OCI-LY3 (cell line): ENCODE measurements around the gene XRRA1.

Experiments
- H2AFZ ChIP-seq: fragments of 200-600, 300-600 bp; shearing (Covaris generic); 2 replicates; pipeline ENCODE4 v1.6.0; 2014; ENCODE audit warnings: antibody characterized with exemption, low read depth, low read length
- H3K27ac ChIP-seq: fragments of 200-600, 300-600 bp; sonication (generic); 2 replicates; pipeline ENCODE4 v1.5.1; 2014; ENCODE audit warnings: mild to moderate bottlenecking, low read length, moderate library complexity, mixed read lengths
- H3K27me3 ChIP-seq: fragments of 200-600, 300-600 bp; sonication (generic); 2 replicates; pipeline ENCODE4 v1.6.1; 2014; ENCODE audit warnings: low read depth, low read length, mixed read lengths
- H3K36me3 ChIP-seq: fragments of 200-600, 300-600 bp; sonication (generic); replicated peaks from 2 replicates; pipeline ENCODE3; 2014; ENCODE audit warnings: low read depth, low read length, mixed read lengths
- H3K4me1 ChIP-seq: fragments of 300-600, 200-600 bp; sonication (generic); 2 replicates; pipeline ENCODE4 v1.6.1; 2014; ENCODE audit warnings: low read length, mixed read lengths
- H3K4me2 ChIP-seq: fragments of 200-600, 300-600 bp; sonication (generic); 2 replicates; pipeline ENCODE4 v1.6.1; 2014; ENCODE audit warnings: low read length, mixed read lengths
- H3K4me3 ChIP-seq: fragments of 300-600, 200-600 bp; sonication (generic); 2 replicates; pipeline ENCODE4 v1.5.1; 2014; ENCODE audit warnings: antibody characterized with exemption, mild to moderate bottlenecking, low read length, moderate library complexity
- H3K79me2 ChIP-seq: fragments of 300-600, 200-600 bp; shearing (Covaris generic); 2 replicates; pipeline ENCODE4 v1.6.1; 2014; ENCODE audit warnings: mild to moderate bottlenecking, low read length, mixed read lengths
- H3K9ac ChIP-seq: fragments of 300-600, 200-600 bp; shearing (Covaris generic); 2 replicates; pipeline ENCODE4 v1.6.0; 2014; ENCODE audit warnings: mild to moderate bottlenecking, low read length, moderate library complexity
- H3K9me3 ChIP-seq: fragments of 200-600, 300-600 bp; shearing (Covaris generic); 2 replicates; pipeline ENCODE4 v1.6.1; 2014; ENCODE audit warnings: low read length, mixed read lengths; ENCODE audit not compliant: insufficient read depth
- H4K20me1 ChIP-seq: fragments of 200-600, 300-600 bp; sonication (generic); 2 replicates; pipeline ENCODE4 v1.6.1; 2016; ENCODE audit warnings: low read length, mixed read lengths; ENCODE audit not compliant: insufficient read depth
- EZH2phosphoT487 ChIP-seq: fragments of 200-600 bp; shearing (Covaris generic); IDR thresholded peaks from 2 replicates; pipeline ENCODE4 v1.6.1; 2018; ENCODE audit warnings: antibody characterized with exemption, mixed run types, low read depth
- TF ChIP-seq, protein P1 (sequence below): fragments of 200-600, 300-600 bp; sonication (generic); IDR thresholded peaks from 2 replicates; pipeline ENCODE4 v1.5.1; 2014; ENCODE audit warnings: antibody characterized with exemption, low read length, low read depth

The XRRA1 gene

DNA sequence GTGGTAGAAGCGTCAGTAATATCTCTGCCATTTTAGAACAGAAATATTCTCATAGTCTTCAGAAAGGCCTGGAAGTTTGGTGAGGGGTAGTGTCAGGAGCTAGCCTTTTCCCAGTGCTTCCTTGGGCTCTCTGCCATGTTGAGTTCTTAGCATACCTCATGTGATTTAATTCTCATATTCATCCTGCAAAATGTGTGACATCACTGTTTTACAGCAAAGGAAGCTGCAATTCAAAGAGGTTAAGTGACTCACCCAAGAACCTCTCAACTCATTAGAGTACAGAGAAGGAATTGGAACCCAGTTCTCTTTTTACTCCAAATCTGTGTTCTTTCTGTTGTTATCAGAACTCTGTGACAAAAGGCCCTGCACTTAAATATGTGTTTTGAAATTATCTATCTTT is 128.1 kb downstream of the XRRA1 start:
- Histone ChIP-seq H3K36me3 (peaks cover 62% of the 10 kb centered on the region), H3K27ac (no peak overlapping the region), H3K9me3 (peaks cover 10% of the 10 kb centered on the region; the same call in 1 of the 2 replicates), H3K27me3 (no peaks in the 10 kb centered on the region), H4K20me1 (no peaks in the 10 kb centered on the region), H3K79me2 (no peaks in the 10 kb centered on the region), H3K4me1 (no peaks in the 10 kb centered on the region), H2AFZ (no peak overlapping the region), H3K9ac (no peak overlapping the region), H3K4me2 (no peak overlapping the region), H3K4me3 (no peak overlapping the region)
- TF ChIP-seq EZH2phosphoT487: no peak
- TF ChIP-seq, protein P1, sequence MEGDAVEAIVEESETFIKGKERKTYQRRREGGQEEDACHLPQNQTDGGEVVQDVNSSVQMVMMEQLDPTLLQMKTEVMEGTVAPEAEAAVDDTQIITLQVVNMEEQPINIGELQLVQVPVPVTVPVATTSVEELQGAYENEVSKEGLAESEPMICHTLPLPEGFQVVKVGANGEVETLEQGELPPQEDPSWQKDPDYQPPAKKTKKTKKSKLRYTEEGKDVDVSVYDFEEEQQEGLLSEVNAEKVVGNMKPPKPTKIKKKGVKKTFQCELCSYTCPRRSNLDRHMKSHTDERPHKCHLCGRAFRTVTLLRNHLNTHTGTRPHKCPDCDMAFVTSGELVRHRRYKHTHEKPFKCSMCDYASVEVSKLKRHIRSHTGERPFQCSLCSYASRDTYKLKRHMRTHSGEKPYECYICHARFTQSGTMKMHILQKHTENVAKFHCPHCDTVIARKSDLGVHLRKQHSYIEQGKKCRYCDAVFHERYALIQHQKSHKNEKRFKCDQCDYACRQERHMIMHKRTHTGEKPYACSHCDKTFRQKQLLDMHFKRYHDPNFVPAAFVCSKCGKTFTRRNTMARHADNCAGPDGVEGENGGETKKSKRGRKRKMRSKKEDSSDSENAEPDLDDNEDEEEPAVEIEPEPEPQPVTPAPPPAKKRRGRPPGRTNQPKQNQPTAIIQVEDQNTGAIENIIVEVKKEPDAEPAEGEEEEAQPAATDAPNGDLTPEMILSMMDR: no peak

DNA sequence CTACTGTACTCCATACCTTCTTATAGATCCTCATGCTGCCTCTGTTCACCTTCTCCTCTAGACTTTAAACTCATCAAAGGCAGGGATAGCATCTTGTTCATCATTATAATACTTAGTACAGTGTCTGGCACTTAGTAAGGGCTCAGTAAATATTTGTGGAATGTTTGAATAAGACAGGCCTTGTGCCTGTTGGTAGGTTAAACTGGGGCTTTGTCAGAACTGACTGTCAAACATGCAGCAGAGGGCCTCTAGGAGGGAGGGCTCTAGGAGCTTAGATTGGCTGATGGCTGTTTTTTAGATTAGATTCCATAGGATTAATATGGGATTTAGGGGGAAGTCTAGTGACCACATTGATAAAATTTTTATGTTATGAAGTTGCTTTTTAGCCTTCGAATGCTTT is 129.5 kb downstream of the XRRA1 start:
- Histone ChIP-seq H3K4me3 (no peak overlapping the region), H3K27ac (no peak overlapping the region), H3K4me2 (no peak overlapping the region), H3K9ac (no peak overlapping the region), H3K4me1 (no peaks in the 10 kb centered on the region), H3K9me3 (peaks cover 5% of the 10 kb centered on the region; the same call in 1 of the 2 replicates), H2AFZ (no peak overlapping the region), H3K79me2 (no peaks in the 10 kb centered on the region), H3K27me3 (no peaks in the 10 kb centered on the region), H3K36me3 (peaks cover 51% of the 10 kb centered on the region), H4K20me1 (no peaks in the 10 kb centered on the region)
- TF ChIP-seq, protein P1: no peak

DNA sequence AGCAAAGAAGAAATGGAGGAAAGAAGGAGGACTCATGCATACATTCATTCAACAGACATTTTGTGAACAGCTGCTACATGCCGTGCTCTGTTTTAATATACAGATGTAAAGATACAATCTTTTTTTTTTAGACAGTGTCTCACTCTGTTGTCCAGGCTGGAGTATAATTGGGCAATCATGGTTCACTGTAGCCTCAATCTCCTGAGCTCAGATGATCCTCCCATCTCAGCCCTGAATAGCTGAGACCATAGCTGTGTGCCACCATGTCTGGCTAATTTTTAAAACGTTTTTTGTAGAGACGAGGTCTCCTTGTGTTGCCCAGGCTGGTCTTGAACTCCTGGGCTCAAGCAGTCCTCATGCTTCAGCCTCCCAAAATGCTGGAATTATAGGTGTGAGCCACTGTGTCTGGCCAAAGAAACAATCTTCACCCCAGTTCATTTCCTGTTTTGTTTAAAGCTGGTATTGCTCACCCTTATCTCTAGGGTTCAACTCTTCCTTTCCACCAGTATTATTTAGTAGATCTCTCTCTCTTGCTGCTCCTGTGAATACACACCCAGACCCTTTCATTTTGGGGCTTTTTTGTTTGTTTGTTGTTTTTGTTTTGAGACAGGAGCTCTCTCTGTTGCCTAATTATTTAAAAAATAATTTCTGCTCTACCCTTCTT is 130.5 kb downstream of the XRRA1 start:
- Histone ChIP-seq H3K4me3 (no peak overlapping the region), H4K20me1 (no peaks in the 10 kb centered on the region), H2AFZ (no peak overlapping the region), H3K4me1 (no peaks in the 10 kb centered on the region), H3K36me3 (peaks cover 41% of the 10 kb centered on the region), H3K4me2 (no peak overlapping the region), H3K79me2 (no peaks in the 10 kb centered on the region), H3K9ac (no peak overlapping the region), H3K9me3 (no peaks in the 10 kb centered on the region), H3K27me3 (no peaks in the 10 kb centered on the region), H3K27ac (no peak overlapping the region)
- no peak for TF ChIP-seq EZH2phosphoT487
- TF ChIP-seq, protein P1: no peak

DNA sequence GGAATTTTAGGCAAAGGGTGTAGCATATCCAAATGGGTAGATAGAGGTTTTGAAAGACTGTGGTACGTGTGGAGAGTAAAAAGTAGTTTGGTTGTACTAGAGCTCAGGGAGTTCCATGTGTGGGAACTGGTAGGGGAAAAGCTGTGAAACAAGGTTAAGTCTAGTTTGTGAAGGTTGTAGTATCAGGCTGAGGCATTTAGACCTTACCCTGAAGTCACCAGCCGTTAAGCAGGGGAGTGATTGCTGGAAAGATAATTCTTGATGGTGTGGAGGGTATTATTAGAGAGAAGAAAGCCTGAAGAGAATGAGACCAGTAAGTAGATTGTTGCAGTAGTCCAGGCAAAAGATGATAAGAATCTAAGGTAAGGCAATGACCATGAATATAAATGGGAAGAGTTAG is 132.2 kb downstream of the XRRA1 start:
- Histone ChIP-seq H3K9me3 (no peaks in the 10 kb centered on the region), H3K27ac (no peak overlapping the region), H2AFZ (no peak overlapping the region), H3K9ac (no peak overlapping the region), H3K27me3 (no peaks in the 10 kb centered on the region), H3K36me3 (peaks cover 28% of the 10 kb centered on the region), H3K79me2 (no peaks in the 10 kb centered on the region), H3K4me2 (no peak overlapping the region), H4K20me1 (no peaks in the 10 kb centered on the region), H3K4me3 (no peak overlapping the region), H3K4me1 (no peaks in the 10 kb centered on the region)
- TF ChIP-seq EZH2phosphoT487: no peak
- TF ChIP-seq, protein P1: no peak
